ENCODE data around the gene PLCH1.

The PLCH1 gene

DNA sequence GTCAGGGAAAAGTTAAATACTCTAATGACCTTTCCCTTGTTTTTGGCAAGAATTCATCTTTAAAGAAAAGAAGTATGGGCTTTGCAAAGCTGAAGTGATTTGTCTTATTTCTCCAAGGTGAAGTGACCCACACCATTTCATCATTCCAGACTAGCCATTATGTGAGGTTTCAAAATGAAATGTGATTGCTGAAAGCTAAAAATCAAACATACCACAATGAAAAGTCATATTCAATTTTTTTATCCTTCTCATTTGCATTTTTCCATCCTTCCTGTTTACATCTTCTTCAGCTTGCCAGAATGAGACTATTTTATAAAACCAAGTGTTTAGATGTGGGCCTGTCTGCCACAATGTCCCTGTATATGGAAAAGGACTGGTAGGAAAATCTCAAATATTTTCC, 309.1 kb downstream of the PLCH1 start:
- Histone ChIP-seq H3K27me3 (ENCODE audit: control insufficient read depth, insufficient read depth, low read length, poor library complexity, severe bottlenecking) (no peaks in the 10 kb centered on the region), H3K4me1 (ENCODE audit: control insufficient read depth, insufficient read depth, low read length) (no peaks in the 10 kb centered on the region)

DNA sequence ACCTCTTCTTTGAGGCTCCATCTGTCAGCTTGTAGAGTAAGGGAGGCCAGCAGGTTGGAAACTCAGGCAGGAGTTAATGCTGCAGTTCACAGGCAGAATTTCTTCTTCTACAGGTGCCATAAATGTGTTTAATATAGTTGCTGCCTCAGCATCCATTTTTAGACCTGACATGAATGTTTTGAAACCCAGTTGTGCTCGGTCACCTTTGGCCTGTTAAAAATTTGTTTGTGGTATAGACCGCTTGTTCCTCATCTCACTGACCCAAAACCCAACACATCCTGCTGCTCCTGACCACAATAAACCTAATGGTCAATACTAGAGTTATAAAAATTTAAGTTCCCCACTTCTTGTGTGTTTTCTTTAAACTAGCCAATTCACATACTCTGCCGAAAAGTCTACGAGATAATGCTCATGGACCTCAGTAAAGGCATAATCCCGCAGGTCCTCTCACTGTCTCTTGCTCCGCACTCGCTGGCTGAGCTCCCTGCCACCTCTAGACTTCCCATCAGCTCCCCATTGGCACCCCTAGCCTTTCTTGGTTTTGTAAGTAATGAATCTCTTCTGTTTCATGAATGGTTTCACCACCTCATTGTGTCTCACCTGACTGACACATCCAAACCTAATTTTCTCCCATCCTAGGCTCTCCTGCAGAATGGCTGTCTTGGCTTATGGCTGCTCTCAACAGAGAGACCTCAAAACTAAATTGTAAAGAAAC, 312.9 kb downstream of the PLCH1 start:
- no peaks in the 10 kb centered on the region for H3K4me1 ChIP-seq (ENCODE audit: control insufficient read depth, insufficient read depth, low read length)
- no peaks in the 10 kb centered on the region for H3K27me3 ChIP-seq (ENCODE audit: control insufficient read depth, insufficient read depth, low read length, poor library complexity, severe bottlenecking)
- 81 to 91% methylated on average over 5 to 7 of the region's 7 CpGs for WGBS, 2 experiments
- no peak overlapping the region for H3K27ac ChIP-seq (ENCODE audit: insufficient read depth, low read depth, low read length, poor library complexity, severe bottlenecking)
- H3K36me3 ChIP-seq (ENCODE audit: control insufficient read depth, insufficient read depth, low read length), result no peaks in the 10 kb centered on the region
- no peaks in the 10 kb centered on the region for H3K9me3 ChIP-seq (ENCODE audit: control insufficient read depth, low read length)
- no peak overlapping the region for H3K4me3 ChIP-seq (ENCODE audit: insufficient read depth, low read depth, low read length)

More for the DNA sequence above, 309.1 kb downstream of the PLCH1 start:
- no peaks in the 10 kb centered on the region for H3K36me3 ChIP-seq (ENCODE audit: control insufficient read depth, insufficient read depth, low read length)
- H3K9me3 ChIP-seq (ENCODE audit: control insufficient read depth, low read length), result no peaks in the 10 kb centered on the region
- no peak overlapping the region for H3K4me3 ChIP-seq (ENCODE audit: insufficient read depth, low read depth, low read length)
- H3K27ac ChIP-seq (ENCODE audit: insufficient read depth, low read depth, low read length, poor library complexity, severe bottlenecking), result no peak overlapping the region

GRCh38 chr3:155428563-155428962, 316.3 kb downstream of the PLCH1 start:
- WGBS, 2 experiments, result 92 to 95% methylated on average over 4 of the region's 4 CpGs
- no peaks in the 10 kb centered on the region for H3K36me3 ChIP-seq (ENCODE audit: control insufficient read depth, insufficient read depth, low read length)
- no peak overlapping the region for H3K4me3 ChIP-seq (ENCODE audit: insufficient read depth, low read depth, low read length)
- no peaks in the 10 kb centered on the region for H3K27me3 ChIP-seq (ENCODE audit: control insufficient read depth, insufficient read depth, low read length, poor library complexity, severe bottlenecking)
- H3K27ac ChIP-seq (ENCODE audit: insufficient read depth, low read depth, low read length, poor library complexity, severe bottlenecking), result no peak overlapping the region
- H3K4me1 ChIP-seq (ENCODE audit: control insufficient read depth, insufficient read depth, low read length), result no peaks in the 10 kb centered on the region
- H3K9me3 ChIP-seq (ENCODE audit: control insufficient read depth, low read length), result no peaks in the 10 kb centered on the region

DNA sequence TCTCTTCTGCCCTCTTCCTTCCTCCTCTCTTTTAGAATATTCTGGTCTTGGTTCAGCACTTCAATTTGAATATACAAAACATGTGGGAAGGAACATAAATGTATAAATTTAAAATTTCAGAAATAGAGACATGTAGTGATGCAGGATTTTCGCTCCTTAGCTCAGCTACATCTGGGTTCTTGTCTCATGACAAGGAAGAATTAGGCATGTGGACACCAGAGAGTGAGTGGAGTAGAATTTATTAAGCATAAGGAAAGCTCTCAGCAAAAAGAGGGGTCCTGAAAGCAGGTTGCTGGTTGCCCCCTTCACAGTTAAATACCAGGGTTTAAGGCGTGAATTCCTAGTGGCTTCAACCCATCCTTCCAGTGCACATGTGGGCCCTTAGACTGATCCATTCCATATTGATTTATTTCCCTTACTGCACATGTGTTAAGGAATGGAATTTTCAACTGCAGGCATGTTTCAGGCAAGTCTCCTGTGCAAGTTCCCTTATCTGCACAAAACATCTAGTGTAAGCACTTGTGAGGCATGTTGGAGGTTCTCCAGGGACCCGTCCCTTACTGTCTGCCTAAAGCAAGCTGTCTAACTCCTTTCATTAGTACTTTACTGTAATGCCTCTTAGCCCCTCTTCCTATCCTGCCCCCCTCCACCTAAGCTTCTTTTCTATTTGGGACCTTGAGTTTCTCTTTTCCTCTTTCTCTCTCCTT, 318.2 kb downstream of the PLCH1 start:
- no peaks in the 10 kb centered on the region for H3K27me3 ChIP-seq (ENCODE audit: control insufficient read depth, insufficient read depth, low read length, poor library complexity, severe bottlenecking)
- WGBS, 2 experiments, result 89 to 92% methylated on average over 3 of the region's 3 CpGs
- H3K4me3 ChIP-seq (ENCODE audit: insufficient read depth, low read depth, low read length), result no peak overlapping the region
- H3K36me3 ChIP-seq (ENCODE audit: control insufficient read depth, insufficient read depth, low read length), result no peaks in the 10 kb centered on the region
- peaks cover 3% of the 10 kb centered on the region for H3K4me1 ChIP-seq (ENCODE audit: control insufficient read depth, insufficient read depth, low read length)
- no peak overlapping the region for H3K27ac ChIP-seq (ENCODE audit: insufficient read depth, low read depth, low read length, poor library complexity, severe bottlenecking)
- no peaks in the 10 kb centered on the region for H3K9me3 ChIP-seq (ENCODE audit: control insufficient read depth, low read length)

DNA sequence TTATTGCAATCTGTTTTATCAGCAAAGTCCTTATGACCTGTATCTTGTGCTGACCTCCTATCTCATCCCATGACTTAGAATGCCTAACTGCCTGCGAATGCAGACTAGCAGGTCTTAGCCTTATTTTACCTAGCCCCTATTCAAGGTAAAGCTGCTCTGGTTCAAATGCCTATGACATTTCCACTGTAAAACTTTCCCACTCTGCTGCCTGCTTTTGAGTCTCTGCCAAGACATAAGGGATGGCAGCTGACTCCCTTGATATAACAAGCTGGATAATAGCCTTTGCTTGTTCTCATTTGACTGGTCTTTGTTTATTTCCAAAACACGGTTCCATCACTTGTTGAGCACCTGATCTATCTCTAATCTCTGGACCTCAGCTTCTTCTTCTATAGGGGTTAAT, 319.5 kb downstream of the PLCH1 start:
- Histone ChIP-seq H3K36me3 (ENCODE audit: control insufficient read depth, insufficient read depth, low read length) (no peaks in the 10 kb centered on the region), H3K9me3 (ENCODE audit: control insufficient read depth, low read length) (no peaks in the 10 kb centered on the region), H3K27ac (ENCODE audit: insufficient read depth, low read depth, low read length, poor library complexity, severe bottlenecking) (no peak overlapping the region), H3K4me1 (ENCODE audit: control insufficient read depth, insufficient read depth, low read length) (peaks cover 11% of the 10 kb centered on the region), H3K27me3 (ENCODE audit: control insufficient read depth, insufficient read depth, low read length, poor library complexity, severe bottlenecking) (no peaks in the 10 kb centered on the region), H3K4me3 (ENCODE audit: insufficient read depth, low read depth, low read length) (no peak overlapping the region)
- 85 to 100% methylated on average over 2 of the region's 2 CpGs for WGBS, 2 experiments

DNA sequence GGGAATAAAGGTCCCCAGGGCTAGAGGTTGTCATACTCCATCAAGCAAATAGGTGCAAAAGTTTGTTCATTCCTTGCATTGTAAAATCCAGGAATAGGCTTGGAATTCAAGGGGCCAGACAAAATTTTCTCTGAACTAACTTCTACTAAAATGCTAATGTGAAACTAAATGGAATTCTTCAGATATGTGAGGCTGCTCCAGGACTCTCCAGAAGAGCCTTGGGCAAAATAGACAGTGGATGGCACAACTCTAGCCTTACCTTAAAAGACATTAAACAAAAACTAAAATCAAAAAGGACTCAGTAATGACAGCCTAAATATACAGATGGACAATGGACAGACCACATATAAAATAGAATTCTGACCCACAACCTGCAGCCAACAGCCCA, 320.6 kb downstream of the PLCH1 start:
- no peaks in the 10 kb centered on the region for H3K36me3 ChIP-seq (ENCODE audit: control insufficient read depth, insufficient read depth, low read length)
- no peaks in the 10 kb centered on the region for H3K27me3 ChIP-seq (ENCODE audit: control insufficient read depth, insufficient read depth, low read length, poor library complexity, severe bottlenecking)
- no peaks in the 10 kb centered on the region for H3K9me3 ChIP-seq (ENCODE audit: control insufficient read depth, low read length)

GRCh38 chr3:155423526-155424322, 321.1 kb downstream of the PLCH1 start:
- H3K4me3 ChIP-seq (ENCODE audit: insufficient read depth, low read depth, low read length), result no peak overlapping the region
- WGBS, 2 experiments, result 81% methylated on average over 6 of the region's 6 CpGs
- no peaks in the 10 kb centered on the region for H3K9me3 ChIP-seq (ENCODE audit: control insufficient read depth, low read length)
- H3K27ac ChIP-seq (ENCODE audit: insufficient read depth, low read depth, low read length, poor library complexity, severe bottlenecking), result no peak overlapping the region
- H3K4me1 ChIP-seq (ENCODE audit: control insufficient read depth, insufficient read depth, low read length), result peaks cover 11% of the 10 kb centered on the region
- H3K36me3 ChIP-seq (ENCODE audit: control insufficient read depth, insufficient read depth, low read length), result no peaks in the 10 kb centered on the region
- H3K27me3 ChIP-seq (ENCODE audit: control insufficient read depth, insufficient read depth, low read length, poor library complexity, severe bottlenecking), result no peaks in the 10 kb centered on the region

More for the DNA sequence above, 320.6 kb downstream of the PLCH1 start:
- H3K27ac ChIP-seq (ENCODE audit: insufficient read depth, low read depth, low read length, poor library complexity, severe bottlenecking), result no peak overlapping the region
- peaks cover 11% of the 10 kb centered on the region for H3K4me1 ChIP-seq (ENCODE audit: control insufficient read depth, insufficient read depth, low read length)
- no peak overlapping the region for H3K4me3 ChIP-seq (ENCODE audit: insufficient read depth, low read depth, low read length)

DNA sequence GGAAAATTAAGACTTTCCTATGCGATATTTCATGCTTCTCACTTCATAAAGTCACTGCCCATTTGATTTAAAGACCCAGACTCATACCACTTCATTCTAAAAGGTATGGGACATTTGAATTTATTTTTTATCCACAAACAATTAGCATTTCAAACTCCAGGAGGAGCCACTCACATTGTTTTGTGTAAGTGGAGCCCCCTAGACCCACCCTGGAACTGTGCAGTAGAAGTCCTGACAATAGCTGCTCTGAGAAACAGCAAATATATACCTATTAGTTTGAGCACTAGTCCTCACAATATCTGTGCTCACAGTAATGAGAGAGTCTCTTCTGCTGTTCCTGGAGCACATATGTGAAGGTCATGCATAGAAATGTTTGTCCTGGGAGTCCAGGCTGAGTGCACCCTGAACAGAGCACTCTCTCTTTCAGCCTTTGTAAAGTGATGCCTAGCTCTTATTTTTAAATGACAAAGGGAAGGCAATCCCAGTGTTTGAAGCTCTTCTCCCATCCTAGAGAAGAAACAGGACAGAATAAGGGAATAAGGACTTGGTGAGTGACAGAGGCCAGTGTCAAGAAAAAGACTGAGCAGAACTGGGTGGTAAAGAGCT, 323.9 kb downstream of the PLCH1 start:
- Histone ChIP-seq H3K9me3 (ENCODE audit: control insufficient read depth, low read length) (no peaks in the 10 kb centered on the region), H3K27me3 (ENCODE audit: control insufficient read depth, insufficient read depth, low read length, poor library complexity, severe bottlenecking) (no peaks in the 10 kb centered on the region), H3K4me1 (ENCODE audit: control insufficient read depth, insufficient read depth, low read length) (peaks cover 11% of the 10 kb centered on the region), H3K36me3 (ENCODE audit: control insufficient read depth, insufficient read depth, low read length) (no peaks in the 10 kb centered on the region), H3K4me3 (ENCODE audit: insufficient read depth, low read depth, low read length) (no peak overlapping the region), H3K27ac (ENCODE audit: insufficient read depth, low read depth, low read length, poor library complexity, severe bottlenecking) (no peak overlapping the region)
- WGBS, 2 experiments, result 80 to 92% methylated on average over 1 of the region's 1 CpG

DNA sequence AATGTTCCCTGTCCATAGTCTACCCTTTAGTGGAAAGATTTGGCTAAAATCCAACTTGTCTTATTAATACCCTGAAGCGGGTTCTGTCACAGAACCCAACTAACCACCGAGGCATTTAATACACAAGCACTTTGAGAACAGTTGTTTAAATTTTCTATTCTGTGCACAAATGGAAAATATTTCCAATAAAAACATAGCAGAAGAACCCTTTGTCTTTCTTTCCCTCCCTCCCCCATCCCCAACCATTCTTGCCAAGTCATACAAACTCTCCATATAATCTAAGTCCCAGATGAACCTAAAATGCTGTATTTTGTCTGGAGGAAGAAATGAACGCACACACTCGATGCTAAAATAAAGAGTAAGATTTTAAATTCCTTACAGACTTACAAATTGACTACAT, 324.5 kb downstream of the PLCH1 start:
- 100% methylated on average over 2 to 4 of the region's 4 CpGs for WGBS, 2 experiments
- no peaks in the 10 kb centered on the region for H3K9me3 ChIP-seq (ENCODE audit: control insufficient read depth, low read length)
- H3K36me3 ChIP-seq (ENCODE audit: control insufficient read depth, insufficient read depth, low read length), result no peaks in the 10 kb centered on the region
- peaks cover 11% of the 10 kb centered on the region for H3K4me1 ChIP-seq (ENCODE audit: control insufficient read depth, insufficient read depth, low read length)
- H3K27me3 ChIP-seq (ENCODE audit: control insufficient read depth, insufficient read depth, low read length, poor library complexity, severe bottlenecking), result no peaks in the 10 kb centered on the region
- H3K27ac ChIP-seq (ENCODE audit: insufficient read depth, low read depth, low read length, poor library complexity, severe bottlenecking), result no peak overlapping the region
- no peak overlapping the region for H3K4me3 ChIP-seq (ENCODE audit: insufficient read depth, low read depth, low read length)

DNA sequence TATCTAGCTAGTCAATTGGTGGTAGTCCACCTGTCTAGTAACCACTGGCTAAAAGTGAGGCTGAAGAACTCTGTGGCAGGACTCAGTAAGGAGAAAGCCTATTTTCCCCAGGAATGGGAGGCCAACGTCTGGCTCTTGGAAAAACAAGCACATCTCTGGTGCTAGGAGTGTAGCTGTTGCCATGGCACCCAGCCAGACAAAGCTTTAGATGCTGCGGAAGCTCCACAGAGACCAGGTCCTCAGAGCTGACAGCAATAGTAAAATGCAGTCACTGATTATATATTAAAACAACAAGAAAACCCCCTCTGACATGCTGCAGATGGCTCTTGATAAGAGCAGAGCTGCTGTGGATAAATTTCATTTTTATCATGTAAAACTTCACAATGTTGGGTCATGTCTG, 326.5 kb downstream of the PLCH1 start:
- Histone ChIP-seq H3K4me3 (ENCODE audit: insufficient read depth, low read depth, low read length) (no peak overlapping the region), H3K4me1 (ENCODE audit: control insufficient read depth, insufficient read depth, low read length) (peaks cover 11% of the 10 kb centered on the region), H3K27ac (ENCODE audit: insufficient read depth, low read depth, low read length, poor library complexity, severe bottlenecking) (no peak overlapping the region), H3K9me3 (ENCODE audit: control insufficient read depth, low read length) (no peaks in the 10 kb centered on the region), H3K27me3 (ENCODE audit: control insufficient read depth, insufficient read depth, low read length, poor library complexity, severe bottlenecking) (no peaks in the 10 kb centered on the region), H3K36me3 (ENCODE audit: control insufficient read depth, insufficient read depth, low read length) (no peaks in the 10 kb centered on the region)
- 42 to 53% methylated on average over 2 of the region's 2 CpGs for WGBS, 2 experiments
